Tibial nerve (tissue), 4 donors: Measurements from ENCODE around the gene TIAL1. TPM values are rescaled to one million over a fixed set of nuclear protein-coding genes. Genes with fewer than 3 reads are reported as not detected.

ENCODE experiments used
- DNase-seq, 2 donors: peaks; one replicate each; pipeline ENCODE4 v3.0.0-alpha.2; 2019; ENCODE audit warnings: low spot score in 2 of 2
- H3K27ac ChIP-seq, 4 donors: fragments of 200-600 bp; sonication (generic) in 3 of 4; one replicate each; pipeline ENCODE4 v1.5.1; 2017 to 2019; ENCODE audit warnings: mild to moderate bottlenecking in 1 of 4
- H3K27me3 ChIP-seq, 2 donors: fragments of 200-600 bp; sonication (generic) in 1 of 2; one replicate each; pipeline versions ENCODE4 v1.5.1 to v1.6.0; 2017 to 2019
- H3K36me3 ChIP-seq, 3 donors: fragments of 200-600 bp; sonication (generic); one replicate each; pipeline ENCODE4 v1.5.1; 2018 to 2019
- H3K4me1 ChIP-seq, 4 donors: fragments of 200-600 bp; sonication (generic) in 3 of 4; one replicate each; pipeline ENCODE4 v1.5.1; 2017 to 2019
- H3K4me3 ChIP-seq, 4 donors: fragments of 200-600 bp; sonication (generic) in 3 of 4; one replicate each; pipeline ENCODE4 v1.5.1; 2017 to 2019; ENCODE audit warnings: mild to moderate bottlenecking in 1 of 4, moderate library complexity in 1 of 4
- H3K9me3 ChIP-seq, 4 donors: fragments of 200-600 bp; sonication (generic) in 3 of 4; one replicate each; pipeline ENCODE4 v1.5.1; 2017 to 2019
- CTCF ChIP-seq, 5 experiments: fragments of 200-600 bp in 3 of 5; fragments of 450-650 bp in 2 of 5; sonication (generic) in 3 of 5; IDR thresholded peaks; one replicate each; pipeline ENCODE4 v1.5.1; 2016 to 2019; ENCODE audit warnings: antibody characterized with exemption in 5 of 5, mild to moderate bottlenecking in 3 of 5, moderate library complexity in 2 of 5
- EP300 ChIP-seq, 2 donors: sonication (generic); formaldehyde crosslinking; IDR thresholded peaks; one replicate each; pipeline ENCODE4 v1.6.1; 2017; ENCODE audit warnings: antibody characterized with exemption in 2 of 2, mild to moderate bottlenecking in 1 of 2
- POLR2A ChIP-seq, 2 donors: fragments of 450-650 bp; IDR thresholded peaks; one replicate each; pipeline ENCODE4 v1.6.1; 2017; ENCODE audit warnings: antibody characterized with exemption in 2 of 2, mild to moderate bottlenecking in 2 of 2, moderate library complexity in 2 of 2
- WGBS, 2 donors: methylation state at CpG; one replicate each; pipeline ENCODE4 v1.1.5; 2018; 5-methylcytosine and 5-hydroxymethylcytosine counted together
- total RNA-seq, 4 donors: library from RNA; depleted of rRNA; stranded (reverse); fragments of >200 nt; gene quantifications; one replicate each; pipeline ENCODE4 v1.1.0, GENCODE V29; 2016

TIAL1 gene
- total RNA-seq, 4 donors from 2014 or later: 53.0 to 103 (median 87.2) TPM

- no peak for DNase-seq
- no peak overlapping the region for H3K27ac ChIP-seq
- peaks cover 0 to 51% (median 0%) of the 10 kb centered on the region in 3 donors for H3K36me3 ChIP-seq
- H3K9me3 ChIP-seq: no peaks in the 10 kb centered on the region
- WGBS, 2 donors: 91 to 92% methylated on average over 4 of the region's 4 CpGs
- H3K27me3 ChIP-seq: no peaks in the 10 kb centered on the region
- TF ChIP-seq EP300 (IDR thresholded peaks at IDR 0.05): no peak
- no peak for TF ChIP-seq POLR2A (IDR thresholded peaks at IDR 0.05)
- TF ChIP-seq CTCF (IDR thresholded peaks at IDR 0.05): no peak
- no peak overlapping the region for H3K4me3 ChIP-seq
- H3K4me1 ChIP-seq: peaks cover 0 to 40% (median 10%) of the 10 kb centered on the region in 4 donors
These were observed 8.7 kb downstream of the TIAL1 start for GRCh38 chr10:119588071-119588470.

DNA sequence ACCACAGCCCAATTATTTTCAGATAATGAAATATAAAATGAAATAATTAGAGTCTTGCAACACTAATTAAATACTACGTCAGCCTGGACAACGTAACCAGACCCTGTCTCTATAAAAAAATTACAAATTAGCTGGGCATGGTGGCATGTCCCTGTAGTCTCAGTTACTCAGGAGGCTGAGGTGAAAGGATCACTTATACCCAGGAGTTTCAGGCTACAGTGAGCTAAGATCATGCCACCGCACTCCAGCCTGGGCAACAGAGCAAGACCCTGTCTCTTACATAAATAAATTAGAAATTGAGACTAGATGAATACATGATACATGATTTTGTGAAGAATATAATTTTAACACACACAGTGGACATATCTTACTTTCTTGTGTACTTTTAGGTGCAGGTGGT is 18.4 kb downstream of the TIAL1 start:
- H3K4me3 ChIP-seq: no peak overlapping the region
- 95 to 100% methylated on average over 3 of the region's 3 CpGs for WGBS, 2 donors
- TF ChIP-seq EP300 (IDR thresholded peaks at IDR 0.05) (no peak), CTCF (IDR thresholded peaks at IDR 0.05) (no peak), POLR2A (IDR thresholded peaks at IDR 0.05) (no peak)
- DNase-seq: no peak
- peaks cover 0 to 75% (median 13%) of the 10 kb centered on the region in 3 donors for H3K36me3 ChIP-seq
- H3K27ac ChIP-seq: no peak overlapping the region
- no peaks in the 10 kb centered on the region for H3K9me3 ChIP-seq
- H3K4me1 ChIP-seq: peaks cover 0 to 11% (median 0%) of the 10 kb centered on the region in 4 donors
- no peaks in the 10 kb centered on the region for H3K27me3 ChIP-seq

DNA sequence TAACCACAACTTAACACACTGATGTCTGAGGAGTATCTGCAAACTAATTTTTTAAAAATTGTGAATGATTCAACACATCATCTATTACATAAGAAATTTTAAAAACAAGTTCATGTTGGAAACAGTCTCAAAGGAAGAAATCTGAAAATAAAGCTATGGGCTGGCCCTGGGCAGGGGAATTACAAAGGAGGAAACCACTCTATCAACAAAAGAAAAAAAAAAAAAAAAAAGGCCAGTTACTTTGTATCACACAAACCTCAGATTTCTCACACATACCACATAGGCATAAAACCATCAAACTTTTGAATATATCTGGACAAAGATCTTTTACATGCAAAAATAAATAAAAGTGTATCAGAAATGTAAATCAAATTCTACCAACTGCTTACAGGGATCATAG is 20.8 kb downstream of the TIAL1 start:
- H3K36me3 ChIP-seq: peaks cover 2 to 85% (median 13%) of the 10 kb centered on the region in 3 donors
- no peak for DNase-seq
- no peak overlapping the region for H3K4me3 ChIP-seq
- H3K27me3 ChIP-seq: no peaks in the 10 kb centered on the region
- H3K27ac ChIP-seq: no peak overlapping the region
- H3K4me1 ChIP-seq: no peaks in the 10 kb centered on the region
- TF ChIP-seq POLR2A (IDR thresholded peaks at IDR 0.05): no peak
- no peak for TF ChIP-seq EP300 (IDR thresholded peaks at IDR 0.05)
- TF ChIP-seq CTCF (IDR thresholded peaks at IDR 0.05): no peak
- no peaks in the 10 kb centered on the region for H3K9me3 ChIP-seq

GRCh38 chr10:119575506-119575905 is 21.3 kb downstream of the TIAL1 start:
- peaks cover 2 to 90% (median 13%) of the 10 kb centered on the region in 3 donors for H3K36me3 ChIP-seq
- no peaks in the 10 kb centered on the region for H3K9me3 ChIP-seq
- H3K4me3 ChIP-seq: no peak overlapping the region
- H3K27ac ChIP-seq: no peak overlapping the region
- H3K4me1 ChIP-seq: no peaks in the 10 kb centered on the region
- no peaks in the 10 kb centered on the region for H3K27me3 ChIP-seq
- WGBS, 2 donors: 60 to 64% methylated on average over 5 of the region's 5 CpGs
- DNase-seq: no peak
- TF ChIP-seq EP300 (IDR thresholded peaks at IDR 0.05): no peak
- TF ChIP-seq CTCF (IDR thresholded peaks at IDR 0.05): no peak
- TF ChIP-seq POLR2A (IDR thresholded peaks at IDR 0.05): no peak

GRCh38 chr10:119567978-119568377 is 28.8 kb downstream of the TIAL1 start:
- 86 to 92% methylated on average over 8 of the region's 8 CpGs for WGBS, 2 donors
- TF ChIP-seq EP300 (IDR thresholded peaks at IDR 0.05): no peak
- TF ChIP-seq CTCF (IDR thresholded peaks at IDR 0.05): no peak
- no peak for TF ChIP-seq POLR2A (IDR thresholded peaks at IDR 0.05)
- no peak overlapping the region for H3K4me3 ChIP-seq
- DNase-seq: no peak
- peaks cover 0 to 27% (median 2%) of the 10 kb centered on the region in 3 donors for H3K36me3 ChIP-seq
- no peaks in the 10 kb centered on the region for H3K9me3 ChIP-seq
- H3K27ac ChIP-seq: no peak overlapping the region
- peaks cover 0 to 12% (median 0%) of the 10 kb centered on the region in 4 donors for H3K4me1 ChIP-seq
- H3K27me3 ChIP-seq: no peaks in the 10 kb centered on the region
